GM12801 (cell line): ENCODE results near the gene CDC42BPG.

Source experiments
- TF ChIP-seq, protein P1 (sequence below): IDR thresholded peaks from one replicate; pipeline ENCODE4 v1.5.1; 2011; ENCODE audit warnings: control low read depth; ENCODE audit not compliant: insufficient read length; ENCODE audit errors: extremely low read depth

The CDC42BPG gene

GRCh38 chr11:64817476-64817875, 27.0 kb downstream of the CDC42BPG start:
- TF ChIP-seq, protein P1, sequence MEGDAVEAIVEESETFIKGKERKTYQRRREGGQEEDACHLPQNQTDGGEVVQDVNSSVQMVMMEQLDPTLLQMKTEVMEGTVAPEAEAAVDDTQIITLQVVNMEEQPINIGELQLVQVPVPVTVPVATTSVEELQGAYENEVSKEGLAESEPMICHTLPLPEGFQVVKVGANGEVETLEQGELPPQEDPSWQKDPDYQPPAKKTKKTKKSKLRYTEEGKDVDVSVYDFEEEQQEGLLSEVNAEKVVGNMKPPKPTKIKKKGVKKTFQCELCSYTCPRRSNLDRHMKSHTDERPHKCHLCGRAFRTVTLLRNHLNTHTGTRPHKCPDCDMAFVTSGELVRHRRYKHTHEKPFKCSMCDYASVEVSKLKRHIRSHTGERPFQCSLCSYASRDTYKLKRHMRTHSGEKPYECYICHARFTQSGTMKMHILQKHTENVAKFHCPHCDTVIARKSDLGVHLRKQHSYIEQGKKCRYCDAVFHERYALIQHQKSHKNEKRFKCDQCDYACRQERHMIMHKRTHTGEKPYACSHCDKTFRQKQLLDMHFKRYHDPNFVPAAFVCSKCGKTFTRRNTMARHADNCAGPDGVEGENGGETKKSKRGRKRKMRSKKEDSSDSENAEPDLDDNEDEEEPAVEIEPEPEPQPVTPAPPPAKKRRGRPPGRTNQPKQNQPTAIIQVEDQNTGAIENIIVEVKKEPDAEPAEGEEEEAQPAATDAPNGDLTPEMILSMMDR: no peak

DNA sequence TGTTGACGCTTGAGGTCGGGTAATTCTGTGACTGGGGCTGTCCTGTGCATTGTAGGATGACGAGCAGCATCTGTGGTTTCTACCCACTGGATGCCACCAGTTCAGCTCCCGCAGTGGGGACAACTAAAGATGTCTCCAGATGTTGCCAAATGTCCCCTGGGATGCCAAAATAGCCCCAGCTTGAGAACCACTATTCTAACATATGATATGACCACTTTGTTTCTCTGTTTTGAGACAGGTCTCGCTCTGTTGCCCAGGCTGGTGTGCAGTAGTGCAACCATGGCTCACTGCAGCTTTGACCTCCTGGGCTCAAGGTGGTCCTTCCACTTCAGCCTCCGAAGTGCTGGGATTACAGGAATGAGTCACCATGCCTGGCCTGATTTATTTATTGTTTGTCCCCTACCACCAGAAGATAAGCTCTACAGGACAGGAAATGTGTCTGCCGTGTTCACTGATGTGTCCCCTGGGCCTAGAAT, 29.7 kb downstream of the CDC42BPG start:
- TF ChIP-seq, protein P1: no peak

DNA sequence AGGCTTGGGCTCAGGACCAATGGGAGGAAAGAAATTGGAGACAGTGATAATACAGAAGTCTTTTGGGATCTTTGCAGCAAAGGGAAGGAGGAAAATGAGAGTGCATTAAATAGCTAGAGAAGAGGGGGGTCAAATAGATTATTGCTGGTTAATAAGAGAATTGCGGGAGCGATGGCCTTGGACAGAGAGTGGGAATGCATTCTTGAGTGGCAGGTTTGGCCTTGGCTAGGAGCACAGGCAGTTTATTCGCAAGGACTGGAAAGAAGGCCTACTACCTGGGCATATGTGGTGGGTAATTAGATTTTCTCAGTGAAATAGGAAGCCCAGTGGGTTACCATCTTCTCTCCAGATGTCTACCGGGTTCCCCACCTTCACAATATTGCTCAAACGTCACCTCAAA, 30.6 kb downstream of the CDC42BPG start:
- TF ChIP-seq, protein P1: no peak

DNA sequence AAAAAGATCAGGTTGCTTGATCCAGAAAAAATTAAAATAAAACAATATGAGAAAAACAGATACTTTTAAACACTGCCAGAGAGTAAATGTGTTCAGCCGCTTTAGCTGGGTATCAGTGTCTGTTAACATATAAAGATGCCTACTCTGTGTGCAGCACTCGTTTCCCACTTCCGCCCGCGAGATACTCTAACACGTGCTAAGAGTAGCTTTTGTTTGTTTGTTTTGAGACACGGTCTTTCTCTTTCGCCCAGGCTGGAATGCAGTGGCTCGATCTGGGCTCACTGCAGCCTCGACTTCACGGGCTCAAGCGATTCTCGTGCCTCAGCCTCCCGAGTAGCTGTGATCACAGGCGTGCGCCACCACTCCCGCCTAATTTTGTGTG, 33.6 kb downstream of the CDC42BPG start:
- TF ChIP-seq, protein P1: no peak

DNA sequence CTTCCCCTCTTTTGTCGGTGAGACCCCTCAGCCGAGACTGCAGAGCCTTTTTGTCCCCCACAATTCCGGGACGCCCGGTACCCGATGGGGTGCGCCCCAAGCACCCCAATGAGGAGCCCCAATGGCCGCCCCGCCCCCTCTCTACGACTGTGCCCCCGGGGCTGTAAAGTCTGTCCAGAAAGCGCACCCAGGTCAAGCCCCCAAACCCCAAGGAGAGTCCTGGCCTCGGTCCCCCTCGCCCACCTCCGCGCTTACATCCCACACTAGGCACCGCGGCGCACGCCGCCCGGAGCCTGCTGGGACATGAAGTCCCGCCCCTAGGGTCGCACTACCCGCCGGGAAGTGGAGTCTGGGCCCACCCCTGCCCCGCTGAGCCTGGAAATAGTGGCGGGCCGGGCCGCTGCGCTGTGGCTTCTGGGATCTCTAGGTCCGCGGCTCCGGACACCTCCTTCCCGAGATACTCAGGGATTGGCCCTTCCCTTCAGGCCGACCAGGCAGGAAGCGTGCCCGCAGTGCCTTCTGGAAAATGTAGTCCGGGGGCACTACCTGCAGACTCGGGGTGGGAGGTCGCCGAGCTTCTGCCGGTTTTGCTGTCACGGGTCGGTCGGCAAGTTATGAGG, 34.1 kb downstream of the CDC42BPG start, which contains the start of gene MEN1:
TSS of gene MEN1 (minus strand) at position 281 of the 620 bp plus-strand sequence. CDS start 442 bp downstream, outside the sequence.
- TF ChIP-seq, protein P1: no peak

- TF ChIP-seq, protein P1: no peak
These were observed 34.6 kb downstream of the CDC42BPG start for GRCh38 chr11:64809781-64810241.

DNA sequence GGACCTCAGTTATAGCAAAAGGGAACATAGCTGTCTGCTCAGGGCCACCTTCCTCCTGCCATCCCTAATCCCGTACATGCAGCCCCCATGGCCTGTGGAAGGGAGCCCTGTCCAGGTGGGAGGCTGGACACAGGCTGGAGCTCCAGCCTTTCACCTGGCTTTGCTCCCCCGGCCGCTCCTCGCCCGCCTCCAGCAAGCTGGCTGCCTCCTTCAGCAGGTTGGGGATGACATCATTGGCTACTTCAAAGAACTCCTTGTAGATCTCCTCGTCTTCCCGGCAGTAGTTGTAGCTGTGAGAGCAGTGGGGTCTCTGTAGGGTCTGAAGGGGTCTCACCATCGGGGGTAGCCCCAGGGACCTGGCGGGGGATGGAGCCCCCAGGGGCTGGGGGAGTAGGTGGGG, 39.0 kb downstream of the CDC42BPG start:
- TF ChIP-seq, protein P1: no peak
